GM18517 (cell line): Measurements from ENCODE around the gene TCHP.
"Not testable (repeated sequence)": the region's sequence is repeated elsewhere in the genome, so short reads cannot be mapped to it uniquely, and the experiment has no call there.

Experiments used
- ATAC-seq: cut with Tn5 transposase; IDR thresholded peaks from one replicate; pipeline ENCODE4 v1.9.1; 2021; ENCODE audit warnings: mild to moderate bottlenecking, moderate library complexity; ENCODE audit not compliant: unreplicated experiment

Gene TCHP

GRCh38 chr12:109910254-109910968 lies 10.3 kb downstream of the TCHP start:
- no peak for ATAC-seq

- no peak for ATAC-seq
Observed at GRCh38 chr12:109910969-109911348, 10.9 kb downstream of the TCHP start.

- no peak for ATAC-seq
Observed at GRCh38 chr12:109912855-109913321, 12.8 kb downstream of the TCHP start.

- ATAC-seq: no peak
Observed at GRCh38 chr12:109914461-109914860, 14.4 kb downstream of the TCHP start.

- no peak for ATAC-seq
Observed at GRCh38 chr12:109915171-109916040, 15.3 kb downstream of the TCHP start.

GRCh38 chr12:109916045-109916444 lies 16.0 kb downstream of the TCHP start:
- ATAC-seq: no peak

GRCh38 chr12:109919456-109919855 lies 19.4 kb downstream of the TCHP start:
- no peak for ATAC-seq

- no peak for ATAC-seq
Observed at GRCh38 chr12:109920261-109920780, 20.2 kb downstream of the TCHP start.

GRCh38 chr12:109921982-109922381 lies 21.9 kb downstream of the TCHP start:
- ATAC-seq: no peak

GRCh38 chr12:109923038-109923437 lies 23.0 kb downstream of the TCHP start:
- no peak for ATAC-seq

GRCh38 chr12:109923481-109924245 lies 23.6 kb downstream of the TCHP start:
- no peak for ATAC-seq

- no peak for ATAC-seq
Observed at GRCh38 chr12:109925185-109925840, 25.2 kb downstream of the TCHP start.

- ATAC-seq: no peak
Observed at GRCh38 chr12:109926016-109926415, 25.9 kb downstream of the TCHP start.

GRCh38 chr12:109926488-109927210 lies 26.6 kb downstream of the TCHP start:
- no peak for ATAC-seq

- ATAC-seq: no peak
Observed at GRCh38 chr12:109927622-109928021, 27.5 kb downstream of the TCHP start.

- ATAC-seq: no peak
Observed at GRCh38 chr12:109928058-109928656, 28.1 kb downstream of the TCHP start.

- not testable (repeated sequence) for ATAC-seq
Observed at GRCh38 chr12:109929326-109929725, 29.3 kb downstream of the TCHP start.

GRCh38 chr12:109930028-109930800 lies 30.1 kb downstream of the TCHP start:
- ATAC-seq: no peak

GRCh38 chr12:109931143-109931542 lies 31.1 kb downstream of the TCHP start:
- no peak for ATAC-seq
